GM13977 (cell line): Measurements from ENCODE around the gene CPT2.

Source experiments
- DNase-seq: peaks from one replicate; pipeline ENCODE4 v3.0.0; 2012; ENCODE audit warnings: low spot score
- in situ Hi-C: fragments of 300-500 bp; cut with MboI; formaldehyde crosslinking; loops from one replicate; pipeline ENCODE4 v1.12.0; 2022; ENCODE audit warnings: low sequenced_read_pairs, low pct_unique_long_range_greater_than_20kb, mixed read lengths, inconsistent platforms; ENCODE audit not compliant: unreplicated experiment
- TF ChIP-seq, protein P1 (sequence below): IDR thresholded peaks from 2 replicates; pipeline ENCODE4 v1.5.1; 2012; ENCODE audit warnings: mild to moderate bottlenecking, control low read depth; ENCODE audit not compliant: insufficient read depth; ENCODE audit errors: extremely low read depth, missing control alignments

The CPT2 gene

DNA sequence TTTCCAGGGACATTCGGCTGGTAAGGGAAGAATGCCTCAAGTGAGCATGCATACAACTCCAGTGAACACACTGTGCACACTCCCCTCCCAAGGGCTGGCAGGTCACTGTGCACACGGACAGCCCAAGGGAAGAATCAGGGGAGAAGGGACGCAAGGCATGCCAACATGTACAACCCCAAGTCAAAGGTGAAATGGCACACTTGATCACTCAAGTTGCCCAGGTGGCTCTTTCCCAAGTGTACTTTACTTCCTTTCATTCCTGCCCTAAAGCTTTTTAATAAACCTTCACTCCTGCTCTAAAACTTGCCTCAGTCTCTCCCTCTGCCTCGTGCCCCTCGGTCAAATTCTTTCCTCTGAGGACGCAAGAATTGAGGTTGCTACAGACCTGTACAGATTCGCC, 40.7 kb upstream of the CPT2 start:
- TF ChIP-seq, protein P1, sequence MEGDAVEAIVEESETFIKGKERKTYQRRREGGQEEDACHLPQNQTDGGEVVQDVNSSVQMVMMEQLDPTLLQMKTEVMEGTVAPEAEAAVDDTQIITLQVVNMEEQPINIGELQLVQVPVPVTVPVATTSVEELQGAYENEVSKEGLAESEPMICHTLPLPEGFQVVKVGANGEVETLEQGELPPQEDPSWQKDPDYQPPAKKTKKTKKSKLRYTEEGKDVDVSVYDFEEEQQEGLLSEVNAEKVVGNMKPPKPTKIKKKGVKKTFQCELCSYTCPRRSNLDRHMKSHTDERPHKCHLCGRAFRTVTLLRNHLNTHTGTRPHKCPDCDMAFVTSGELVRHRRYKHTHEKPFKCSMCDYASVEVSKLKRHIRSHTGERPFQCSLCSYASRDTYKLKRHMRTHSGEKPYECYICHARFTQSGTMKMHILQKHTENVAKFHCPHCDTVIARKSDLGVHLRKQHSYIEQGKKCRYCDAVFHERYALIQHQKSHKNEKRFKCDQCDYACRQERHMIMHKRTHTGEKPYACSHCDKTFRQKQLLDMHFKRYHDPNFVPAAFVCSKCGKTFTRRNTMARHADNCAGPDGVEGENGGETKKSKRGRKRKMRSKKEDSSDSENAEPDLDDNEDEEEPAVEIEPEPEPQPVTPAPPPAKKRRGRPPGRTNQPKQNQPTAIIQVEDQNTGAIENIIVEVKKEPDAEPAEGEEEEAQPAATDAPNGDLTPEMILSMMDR: no peak
- in situ Hi-C loops: no loop called here
- no peak for DNase-seq

DNA sequence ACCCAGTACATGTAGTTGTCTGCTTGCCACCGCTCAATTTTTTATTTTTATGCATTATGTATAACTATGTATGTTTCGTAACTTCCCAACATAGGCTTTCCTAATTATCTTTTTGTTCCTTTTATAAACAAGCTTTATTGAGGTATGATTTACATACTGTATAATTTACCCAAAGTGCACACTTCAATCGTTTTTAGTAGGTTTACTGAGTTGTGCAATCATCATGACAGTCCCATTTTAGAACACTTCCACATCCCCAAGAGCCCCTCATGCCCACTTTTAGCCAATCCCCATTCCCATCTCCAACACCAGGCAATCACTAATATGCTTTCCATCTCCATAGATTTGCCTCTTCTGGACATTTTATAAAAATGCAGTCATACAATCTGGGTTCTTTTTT, 39.8 kb upstream of the CPT2 start:
- DNase-seq: no peak
- TF ChIP-seq, protein P1: no peak
- in situ Hi-C loops: no loop called here

DNA sequence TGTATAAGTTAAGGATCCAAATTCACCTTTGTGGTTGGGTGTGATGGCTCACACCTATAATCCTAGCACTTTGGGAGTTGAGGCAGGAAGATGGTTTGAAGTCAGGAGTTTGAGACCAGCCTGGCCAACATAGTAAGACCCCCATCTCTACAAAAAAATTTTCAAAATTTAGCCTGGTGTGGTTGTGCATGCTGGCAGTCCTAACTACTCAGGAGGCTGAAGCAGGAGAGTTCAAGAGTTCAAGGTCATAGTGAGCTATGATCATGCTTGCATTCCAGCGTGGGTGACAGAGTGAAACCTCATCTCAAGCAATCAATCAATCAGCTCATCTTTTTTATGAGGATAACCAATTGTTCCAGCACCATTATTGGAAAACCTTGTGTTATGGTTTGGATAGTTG, 37.7 kb upstream of the CPT2 start:
- in situ Hi-C loops: no loop called here
- DNase-seq: no peak
- TF ChIP-seq, protein P1: no peak

DNA sequence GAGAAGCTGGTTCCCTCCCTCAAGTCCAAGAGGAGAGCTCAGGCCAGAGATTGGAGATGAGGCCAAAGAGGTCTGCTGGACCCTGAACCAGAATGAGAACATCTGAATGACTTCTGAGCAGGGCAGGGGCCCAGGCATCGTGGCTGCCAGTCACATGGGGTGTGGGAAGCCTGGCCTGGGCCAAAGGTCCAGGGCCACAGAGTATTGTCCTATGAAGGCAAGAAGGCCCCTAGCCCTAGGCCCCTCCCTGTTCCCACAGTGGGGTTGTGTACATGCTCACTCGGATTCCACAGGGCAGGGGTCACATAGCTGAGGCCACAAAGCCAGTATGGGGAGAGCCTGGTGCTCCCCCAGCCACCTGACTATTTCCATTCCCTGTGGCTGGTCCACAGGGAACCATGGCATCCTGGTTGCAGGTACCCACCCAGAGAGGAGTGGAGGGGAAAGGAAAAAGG, 35.7 kb upstream of the CPT2 start:
- DNase-seq: no peak
- in situ Hi-C loops: no loop called here
- TF ChIP-seq, protein P1: no peak

DNA sequence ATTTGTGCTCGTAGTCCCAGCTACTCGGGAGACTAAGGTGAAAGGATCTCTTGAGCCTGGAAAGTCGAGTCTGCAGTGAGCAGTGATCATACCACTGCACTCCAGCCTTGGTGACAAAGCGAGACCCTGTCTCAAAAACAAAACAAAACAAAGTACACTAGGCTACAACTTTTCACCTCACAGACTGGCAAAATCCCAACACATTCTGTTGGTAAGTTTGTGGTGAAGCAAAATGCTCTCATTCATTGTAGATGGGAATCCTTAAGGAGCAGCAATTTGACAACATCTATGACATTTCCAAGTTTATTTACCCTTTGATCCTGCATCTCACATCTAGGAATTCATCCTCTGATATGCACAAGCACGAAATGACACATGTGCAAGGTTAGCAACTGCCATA, 34.0 kb upstream of the CPT2 start:
- no peak for DNase-seq
- in situ Hi-C loops: no loop called here
- TF ChIP-seq, protein P1: no peak

DNA sequence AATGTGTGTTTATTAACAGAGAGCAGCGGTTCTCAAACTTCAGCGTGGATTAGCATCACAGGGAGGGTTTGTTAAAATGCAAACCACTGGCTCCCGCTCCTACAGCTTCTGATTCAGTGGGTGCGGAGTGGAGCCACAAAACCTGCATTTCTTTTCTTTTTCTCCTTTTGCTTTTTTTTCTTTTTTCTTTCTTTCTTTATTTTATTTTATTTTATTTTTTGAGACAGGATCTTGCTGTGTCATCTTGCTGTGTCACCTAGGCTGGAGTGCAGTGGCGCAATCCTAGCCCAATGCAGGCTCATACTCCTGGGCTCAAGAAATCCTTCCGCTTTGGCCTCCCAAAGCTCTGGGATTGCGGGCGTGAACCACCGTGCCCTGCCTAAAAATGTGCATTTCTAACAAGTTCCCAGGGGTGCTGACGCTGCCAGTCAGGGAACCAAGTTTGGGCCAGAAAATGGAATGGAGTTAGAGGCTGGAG, 33.3 kb upstream of the CPT2 start:
- TF ChIP-seq, protein P1: no peak
- DNase-seq: no peak
- in situ Hi-C loops: no loop called here
